ENCODE data around the gene SLIT2. TPM values are rescaled to one million over a fixed set of nuclear protein-coding genes. Genes with fewer than 3 reads are reported as not detected.

The SLIT2 gene
- total RNA-seq, 6 donors from 2014 or later = 35.1 to 102 (median 53.3) TPM

- Histone ChIP-seq H3K4me1 (peaks cover 0 to 47% (median 23%) of the 10 kb centered on the region in 4 donors), H3K4me3 (peak overlapping the region; percentile 54 to 64 (median 62)), H3K27ac (peak overlapping the region; percentile 4 to 75 (median 59)), H3K27me3 (peaks cover 0 to 25% (median 6%) of the 10 kb centered on the region in 4 donors), H3K9me3 (no peaks in the 10 kb centered on the region), H3K36me3 (no peaks in the 10 kb centered on the region)
- no peak for ATAC-seq (ENCODE audit: low FRiP score in 2 of 2)
- 5 to 6% methylated on average over 16 to 34 of the region's 35 CpGs for WGBS, 2 donors
- DNase-seq = no peak
- TF ChIP-seq POLR2AphosphoS5 (IDR thresholded peaks at IDR 0.05) = no peak
- TF ChIP-seq, protein P1, sequence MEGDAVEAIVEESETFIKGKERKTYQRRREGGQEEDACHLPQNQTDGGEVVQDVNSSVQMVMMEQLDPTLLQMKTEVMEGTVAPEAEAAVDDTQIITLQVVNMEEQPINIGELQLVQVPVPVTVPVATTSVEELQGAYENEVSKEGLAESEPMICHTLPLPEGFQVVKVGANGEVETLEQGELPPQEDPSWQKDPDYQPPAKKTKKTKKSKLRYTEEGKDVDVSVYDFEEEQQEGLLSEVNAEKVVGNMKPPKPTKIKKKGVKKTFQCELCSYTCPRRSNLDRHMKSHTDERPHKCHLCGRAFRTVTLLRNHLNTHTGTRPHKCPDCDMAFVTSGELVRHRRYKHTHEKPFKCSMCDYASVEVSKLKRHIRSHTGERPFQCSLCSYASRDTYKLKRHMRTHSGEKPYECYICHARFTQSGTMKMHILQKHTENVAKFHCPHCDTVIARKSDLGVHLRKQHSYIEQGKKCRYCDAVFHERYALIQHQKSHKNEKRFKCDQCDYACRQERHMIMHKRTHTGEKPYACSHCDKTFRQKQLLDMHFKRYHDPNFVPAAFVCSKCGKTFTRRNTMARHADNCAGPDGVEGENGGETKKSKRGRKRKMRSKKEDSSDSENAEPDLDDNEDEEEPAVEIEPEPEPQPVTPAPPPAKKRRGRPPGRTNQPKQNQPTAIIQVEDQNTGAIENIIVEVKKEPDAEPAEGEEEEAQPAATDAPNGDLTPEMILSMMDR (IDR thresholded peaks at IDR 0.05) = no peak
- no peak for TF ChIP-seq EP300 (IDR thresholded peaks at IDR 0.05)
- no peak for TF ChIP-seq POLR2A (IDR thresholded peaks at IDR 0.05)
Observed at GRCh38 chr4:20251031-20251795, 492 bp upstream of the SLIT2 start.

GRCh38 chr4:20252656-20253282, 1.1 kb downstream of the SLIT2 start:
- Histone ChIP-seq H3K9me3 (no peaks in the 10 kb centered on the region), H3K4me1 (peaks cover 0 to 47% (median 23%) of the 10 kb centered on the region in 4 donors), H3K27ac (peak overlapping the region; percentile 48 to 75 (median 69)), H3K36me3 (no peaks in the 10 kb centered on the region), H3K4me3 (peak overlapping the region; percentile 54 to 64 (median 62)), H3K27me3 (peaks cover 0 to 25% (median 6%) of the 10 kb centered on the region in 4 donors)
- 2 to 3% methylated on average over 39 to 45 of the region's 55 CpGs for WGBS, 2 donors
- peak; percentile 44 to 56 for ATAC-seq (ENCODE audit: low FRiP score in 2 of 2)
- peak; percentile 21 to 84 for DNase-seq
- TF ChIP-seq POLR2AphosphoS5 (IDR thresholded peaks at IDR 0.05) = peak in 1 of 2 donors; percentile 39
- no peak for TF ChIP-seq EP300 (IDR thresholded peaks at IDR 0.05)
- TF ChIP-seq POLR2A (IDR thresholded peaks at IDR 0.05) = peak in 1 of 4 donors; percentile 20

- H3K27me3 ChIP-seq = peaks cover 0 to 25% (median 6%) of the 10 kb centered on the region in 4 donors
- DNase-seq = no peak
- H3K36me3 ChIP-seq = no peaks in the 10 kb centered on the region
- 3 to 6% methylated on average over 15 to 21 of the region's 21 CpGs for WGBS, 2 donors
- peak overlapping the region in 3 of 4 donors; percentile 17 to 75 (median 68) for H3K27ac ChIP-seq
- ATAC-seq (ENCODE audit: low FRiP score in 2 of 2) = peak in 1 of 2 donors; percentile 0
- no peak for TF ChIP-seq POLR2AphosphoS5 (IDR thresholded peaks at IDR 0.05)
- no peak for TF ChIP-seq EP300 (IDR thresholded peaks at IDR 0.05)
- TF ChIP-seq, protein P1 (IDR thresholded peaks at IDR 0.05) = no peak
- no peak for TF ChIP-seq POLR2A (IDR thresholded peaks at IDR 0.05)
- peak overlapping the region; percentile 54 to 64 (median 62) for H3K4me3 ChIP-seq
- H3K4me1 ChIP-seq = peaks cover 0 to 47% (median 23%) of the 10 kb centered on the region in 4 donors
- H3K9me3 ChIP-seq = no peaks in the 10 kb centered on the region
Observed at GRCh38 chr4:20253283-20253734, 1.6 kb downstream of the SLIT2 start.

DNA sequence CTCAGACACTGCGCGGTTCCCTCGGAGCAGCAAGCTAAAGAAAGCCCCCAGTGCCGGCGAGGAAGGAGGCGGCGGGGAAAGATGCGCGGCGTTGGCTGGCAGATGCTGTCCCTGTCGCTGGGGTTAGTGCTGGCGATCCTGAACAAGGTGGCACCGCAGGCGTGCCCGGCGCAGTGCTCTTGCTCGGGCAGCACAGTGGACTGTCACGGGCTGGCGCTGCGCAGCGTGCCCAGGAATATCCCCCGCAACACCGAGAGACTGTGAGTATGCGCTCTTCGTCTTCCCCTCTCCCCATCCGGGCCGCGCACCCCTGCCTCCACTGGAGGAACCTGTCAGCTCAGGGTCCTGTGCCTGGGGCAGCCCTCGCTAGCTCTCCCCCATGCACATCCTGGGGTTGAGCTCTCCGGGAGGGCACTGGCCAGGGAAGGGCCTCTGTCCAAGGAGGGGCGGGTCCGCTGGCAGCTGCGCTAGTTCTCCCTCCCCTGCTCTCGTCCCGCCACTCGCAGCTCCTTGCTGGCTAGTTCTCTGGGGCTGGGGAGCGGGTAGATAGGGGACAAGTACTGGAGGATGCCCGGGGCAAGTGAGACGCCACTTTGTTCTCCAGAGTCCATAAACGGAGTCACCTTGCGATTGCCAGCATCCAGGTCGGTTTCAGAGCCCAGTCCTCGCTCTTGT, 2.2 kb downstream of the SLIT2 start:
- Histone ChIP-seq H3K4me1 (peaks cover 0 to 47% (median 23%) of the 10 kb centered on the region in 4 donors), H3K9me3 (no peaks in the 10 kb centered on the region), H3K36me3 (no peaks in the 10 kb centered on the region), H3K4me3 (peak overlapping the region; percentile 35 to 64 (median 58)), H3K27me3 (peaks cover 0 to 25% (median 6%) of the 10 kb centered on the region in 4 donors), H3K27ac (peak overlapping the region; percentile 18 to 68 (median 41))
- peak; percentile 21 to 79 for DNase-seq
- TF ChIP-seq POLR2AphosphoS5 (IDR thresholded peaks at IDR 0.05) (no peak), EP300 (IDR thresholded peaks at IDR 0.05) (no peak), POLR2A (IDR thresholded peaks at IDR 0.05) (no peak)
- TF ChIP-seq, protein P1 (IDR thresholded peaks at IDR 0.05) = no peak
- peak; percentile 53 to 70 for ATAC-seq (ENCODE audit: low FRiP score in 2 of 2)
- 4 to 6% methylated on average over 12 to 38 of the region's 43 CpGs for WGBS, 2 donors
